Measurements from ENCODE around the gene TSPAN9. TPM values are rescaled to one million over a fixed set of nuclear protein-coding genes. Genes with fewer than 3 reads are reported as not detected.

The TSPAN9 gene
- total RNA-seq, 1 donor from 2014 or later, result 7.8 TPM

DNA sequence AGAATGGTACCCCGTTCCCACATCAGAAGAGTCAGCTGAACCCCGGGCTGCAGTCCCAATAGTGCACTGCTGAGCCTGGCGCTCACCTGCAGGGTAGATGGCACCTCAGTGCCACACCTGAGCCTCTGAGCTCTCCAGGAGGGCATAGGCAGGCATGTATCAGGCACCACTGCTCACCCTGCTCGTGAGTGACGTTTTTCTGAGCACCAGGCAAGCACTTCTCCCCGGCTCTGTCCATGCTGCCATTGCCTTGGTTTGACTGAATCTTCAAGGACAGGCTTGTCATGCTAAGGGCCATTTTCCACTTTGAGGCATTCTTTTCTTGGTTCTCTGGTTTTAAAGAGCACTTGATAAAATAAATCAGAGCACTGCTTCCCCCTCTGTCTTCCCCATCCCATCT is 252.2 kb downstream of the TSPAN9 start:
- no peaks in the 10 kb centered on the region for H4K20me1 ChIP-seq (ENCODE audit: low read depth)
- H3K4me1 Mint-ChIP-seq, result peaks cover 15% of the 10 kb centered on the region
- no peak overlapping the region for H3K9ac ChIP-seq

DNA sequence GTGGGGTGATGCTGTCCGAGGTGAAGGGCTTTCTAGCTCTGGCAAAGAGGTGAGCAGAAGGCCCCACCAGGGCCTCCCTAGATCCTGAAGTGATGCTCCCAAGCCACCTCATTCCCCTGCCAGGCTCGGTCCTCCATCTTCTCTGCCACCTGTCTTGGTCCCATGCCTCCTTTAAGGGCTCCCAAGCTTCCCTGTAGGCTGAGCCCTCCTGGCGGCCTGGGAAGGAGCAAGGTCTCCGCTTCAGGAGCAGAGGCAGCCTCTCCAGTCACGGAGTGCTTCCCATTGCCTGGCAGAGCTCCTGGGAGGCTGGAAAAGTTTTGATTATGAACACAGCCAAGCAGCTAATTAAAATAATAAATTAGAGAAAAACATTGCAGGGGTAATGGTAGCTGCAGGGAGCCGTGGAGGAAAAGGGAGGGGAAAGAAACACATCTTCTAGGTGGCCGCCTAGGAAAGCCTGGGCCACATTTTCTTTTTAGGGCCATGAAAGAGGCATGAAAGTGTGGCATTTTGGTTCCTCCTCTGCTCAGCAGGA is 253.9 kb downstream of the TSPAN9 start:
- Mint-ChIP-seq H3K27ac (no peak overlapping the region), H3K4me1 (peaks cover 28% of the 10 kb centered on the region), H3K27me3 (ENCODE audit: insufficient read depth, low read depth) (peaks cover 18% of the 10 kb centered on the region), H3K36me3 (no peaks in the 10 kb centered on the region), H3K9me3 (peaks cover 3% of the 10 kb centered on the region), H3K4me3 (no peak overlapping the region)
- Histone ChIP-seq H3K4me3 (no peak overlapping the region), H3K4me2 (no peak overlapping the region), H4K20me1 (ENCODE audit: low read depth) (no peaks in the 10 kb centered on the region), H3K79me2 (ENCODE audit: low read depth) (no peaks in the 10 kb centered on the region), H3K36me3 (no peaks in the 10 kb centered on the region), H3K9me3 (ENCODE audit: low read depth) (no peaks in the 10 kb centered on the region), H3F3A (ENCODE audit: low read depth) (peaks cover 1% of the 10 kb centered on the region), H2AFZ (replicated peaks) (no peak overlapping the region), H3K27me3 (no peaks in the 10 kb centered on the region), H3K9ac (no peak overlapping the region), H3K4me1 (peaks cover 18% of the 10 kb centered on the region), H3K27ac (no peak overlapping the region)
- TF ChIP-seq, protein P1, sequence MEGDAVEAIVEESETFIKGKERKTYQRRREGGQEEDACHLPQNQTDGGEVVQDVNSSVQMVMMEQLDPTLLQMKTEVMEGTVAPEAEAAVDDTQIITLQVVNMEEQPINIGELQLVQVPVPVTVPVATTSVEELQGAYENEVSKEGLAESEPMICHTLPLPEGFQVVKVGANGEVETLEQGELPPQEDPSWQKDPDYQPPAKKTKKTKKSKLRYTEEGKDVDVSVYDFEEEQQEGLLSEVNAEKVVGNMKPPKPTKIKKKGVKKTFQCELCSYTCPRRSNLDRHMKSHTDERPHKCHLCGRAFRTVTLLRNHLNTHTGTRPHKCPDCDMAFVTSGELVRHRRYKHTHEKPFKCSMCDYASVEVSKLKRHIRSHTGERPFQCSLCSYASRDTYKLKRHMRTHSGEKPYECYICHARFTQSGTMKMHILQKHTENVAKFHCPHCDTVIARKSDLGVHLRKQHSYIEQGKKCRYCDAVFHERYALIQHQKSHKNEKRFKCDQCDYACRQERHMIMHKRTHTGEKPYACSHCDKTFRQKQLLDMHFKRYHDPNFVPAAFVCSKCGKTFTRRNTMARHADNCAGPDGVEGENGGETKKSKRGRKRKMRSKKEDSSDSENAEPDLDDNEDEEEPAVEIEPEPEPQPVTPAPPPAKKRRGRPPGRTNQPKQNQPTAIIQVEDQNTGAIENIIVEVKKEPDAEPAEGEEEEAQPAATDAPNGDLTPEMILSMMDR (IDR thresholded peaks at IDR 0.05), result no peak
- no peak for DNase-seq (ENCODE audit: low spot score)

More for the DNA sequence above, 252.2 kb downstream of the TSPAN9 start:
- no peak for TF ChIP-seq EZH2phosphoT487 (IDR thresholded peaks at IDR 0.05)
- no peak for TF ChIP-seq EZH2 (IDR thresholded peaks at IDR 0.05)
- TF ChIP-seq, protein P1 (IDR thresholded peaks at IDR 0.05), result no peak
- Mint-ChIP-seq H3K27ac (no peak overlapping the region), H3K4me3 (no peak overlapping the region), H3K36me3 (no peaks in the 10 kb centered on the region), H3K9me3 (no peaks in the 10 kb centered on the region), H3K27me3 (ENCODE audit: insufficient read depth, low read depth) (peaks cover 14% of the 10 kb centered on the region)
- H3K36me3 ChIP-seq, result no peaks in the 10 kb centered on the region
- no peak overlapping the region for H3K27ac ChIP-seq
- H3K4me3 ChIP-seq, result no peak overlapping the region
- no peak overlapping the region for H3K4me2 ChIP-seq
- no peak for DNase-seq (ENCODE audit: low spot score)
- H2AFZ ChIP-seq (replicated peaks), result no peak overlapping the region
- no peaks in the 10 kb centered on the region for H3K27me3 ChIP-seq
- no peaks in the 10 kb centered on the region for H3K9me3 ChIP-seq (ENCODE audit: low read depth)
- H3K79me2 ChIP-seq (ENCODE audit: low read depth), result no peaks in the 10 kb centered on the region
- H3F3A ChIP-seq (ENCODE audit: low read depth), result no peaks in the 10 kb centered on the region
- H3K4me1 ChIP-seq, result peaks cover 22% of the 10 kb centered on the region

DNA sequence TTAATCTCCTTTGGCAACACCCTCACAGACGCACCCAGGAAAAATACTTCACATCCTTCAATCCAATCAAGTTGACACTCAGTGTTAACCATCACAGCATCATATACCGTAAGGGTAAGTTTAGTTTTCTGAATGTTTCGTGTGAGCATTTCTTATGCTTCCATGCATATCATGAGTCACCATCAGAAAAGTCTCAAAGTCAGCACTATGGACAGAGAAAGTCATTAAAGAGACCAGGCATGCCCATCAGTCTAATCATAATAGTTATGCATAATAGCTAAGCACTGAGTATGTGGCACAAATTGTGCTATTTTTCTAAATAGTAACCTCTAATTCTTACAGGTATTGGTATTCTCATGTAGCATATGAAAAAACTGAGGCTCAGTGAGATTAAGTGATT is 255.0 kb downstream of the TSPAN9 start:
- TF ChIP-seq EZH2phosphoT487 (IDR thresholded peaks at IDR 0.05) (no peak), EZH2 (IDR thresholded peaks at IDR 0.05) (no peak)
- TF ChIP-seq, protein P1 (IDR thresholded peaks at IDR 0.05), result no peak
- no peak overlapping the region for H3K27ac ChIP-seq
- peaks cover 21% of the 10 kb centered on the region for H3K4me1 ChIP-seq
- H3K36me3 Mint-ChIP-seq, result no peaks in the 10 kb centered on the region
- peaks cover 13% of the 10 kb centered on the region for H3F3A ChIP-seq (ENCODE audit: low read depth)
- H3K79me2 ChIP-seq (ENCODE audit: low read depth), result no peaks in the 10 kb centered on the region
- peaks cover 35% of the 10 kb centered on the region for H3K4me1 Mint-ChIP-seq
- H3K36me3 ChIP-seq, result no peaks in the 10 kb centered on the region
- peaks cover 15% of the 10 kb centered on the region for H3K27me3 Mint-ChIP-seq (ENCODE audit: insufficient read depth, low read depth)
- no peak overlapping the region for H3K4me3 Mint-ChIP-seq
- no peaks in the 10 kb centered on the region for H4K20me1 ChIP-seq (ENCODE audit: low read depth)
- DNase-seq (ENCODE audit: low spot score), result no peak
- no peak overlapping the region for H3K9ac ChIP-seq
- H3K27me3 ChIP-seq, result no peaks in the 10 kb centered on the region
- no peaks in the 10 kb centered on the region for H3K9me3 ChIP-seq (ENCODE audit: low read depth)
- H3K9me3 Mint-ChIP-seq, result peaks cover 3% of the 10 kb centered on the region
- no peak overlapping the region for H2AFZ ChIP-seq (replicated peaks)
- H3K4me3 ChIP-seq, result no peak overlapping the region
- no peak overlapping the region for H3K27ac Mint-ChIP-seq
- no peak overlapping the region for H3K4me2 ChIP-seq
